Effector memory CD8-positive, alpha-beta T cell (primary cell): ENCODE results near the gene SYCP2L.
"Not testable (repeated sequence)": the region's sequence is repeated elsewhere in the genome, so short reads cannot be mapped to it uniquely, and the experiment has no call there.

Experiments
- ATAC-seq: fragments of 150-1000 bp; cut with Tn5 transposase; replicated peaks from 2 replicates; pipeline ENCODE4 v1.10.0; 2021; ENCODE audit warnings: mild to moderate bottlenecking, moderate library complexity
- DNase-seq, 3 experiments: peaks; one replicate each; pipeline ENCODE4 v3.0.0; 2021
- H3K27ac Mint-ChIP-seq, 2 donors: one replicate each; pipeline ENCODE4 v1.8.0; 2022; ENCODE audit warnings: mild to moderate bottlenecking in 2 of 2, mixed read lengths in 2 of 2, moderate library complexity in 2 of 2
- H3K27me3 Mint-ChIP-seq, 2 donors: one replicate each; pipeline ENCODE4 v1.8.0; 2022; ENCODE audit warnings: mixed read lengths in 2 of 2
- H3K36me3 Mint-ChIP-seq: one replicate; pipeline ENCODE4 v1.8.0; 2022; ENCODE audit warnings: mild to moderate bottlenecking, moderate library complexity, mixed read lengths; ENCODE audit not compliant: insufficient read depth
- H3K4me1 Mint-ChIP-seq, 2 donors: one replicate each; pipeline ENCODE4 v1.8.0; 2022; ENCODE audit warnings: low read depth in 2 of 2, mixed read lengths in 2 of 2
- H3K4me3 Mint-ChIP-seq, 2 donors: one replicate each; pipeline ENCODE4 v1.8.0; 2022; ENCODE audit warnings: mild to moderate bottlenecking in 2 of 2, mixed read lengths in 2 of 2, moderate library complexity in 2 of 2
- H3K9me3 Mint-ChIP-seq, 2 donors: one replicate each; pipeline ENCODE4 v1.8.0; 2022; ENCODE audit warnings: mixed read lengths in 2 of 2

Gene SYCP2L

DNA sequence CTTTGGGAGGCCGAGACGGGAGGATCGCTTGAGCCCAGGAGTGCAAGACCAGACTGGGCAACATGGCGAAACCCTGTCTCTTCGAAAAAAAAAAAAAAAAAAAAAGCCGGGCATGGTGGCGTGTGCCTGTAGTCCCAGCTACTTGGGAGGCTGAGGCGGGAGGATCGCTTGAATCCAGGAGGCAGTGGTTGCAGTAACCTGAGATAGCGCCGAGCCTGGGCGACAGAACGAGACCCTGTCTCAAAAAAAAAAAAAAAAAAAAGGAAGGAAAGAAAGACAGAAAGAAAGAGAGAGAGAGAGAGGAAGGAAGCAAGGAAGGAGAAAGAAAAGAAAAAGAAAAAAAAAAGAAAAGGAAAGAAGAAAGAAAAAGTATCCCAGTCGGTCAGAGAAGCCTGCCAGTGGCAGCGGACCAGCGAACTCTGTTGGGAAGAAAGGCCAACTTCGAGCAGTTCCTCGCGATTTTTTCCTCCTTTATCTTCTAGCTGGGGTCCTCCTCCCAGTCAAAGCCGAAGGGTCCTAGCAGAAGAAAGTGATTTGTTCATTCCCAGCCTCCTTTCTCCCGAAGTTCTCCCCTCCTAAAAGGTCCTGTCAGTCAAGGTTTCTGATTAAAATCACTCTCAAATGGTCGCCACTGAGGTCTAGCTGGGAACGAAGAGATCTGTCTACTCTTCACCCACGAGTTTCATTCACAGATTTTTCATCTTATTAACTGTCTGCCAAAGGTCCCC lies 2.4 kb upstream of the SYCP2L start:
- H3K4me3 Mint-ChIP-seq: no peak overlapping the region
- no peak overlapping the region for H3K27ac Mint-ChIP-seq
- ATAC-seq (no peak), DNase-seq (no peak)
- peaks cover 0 to 8% of the 10 kb centered on the region in 2 donors for H3K4me1 Mint-ChIP-seq
- no peaks in the 10 kb centered on the region for H3K36me3 Mint-ChIP-seq
- H3K9me3 Mint-ChIP-seq: no peaks in the 10 kb centered on the region
- peaks cover 66 to 87% of the 10 kb centered on the region in 2 donors for H3K27me3 Mint-ChIP-seq

DNA sequence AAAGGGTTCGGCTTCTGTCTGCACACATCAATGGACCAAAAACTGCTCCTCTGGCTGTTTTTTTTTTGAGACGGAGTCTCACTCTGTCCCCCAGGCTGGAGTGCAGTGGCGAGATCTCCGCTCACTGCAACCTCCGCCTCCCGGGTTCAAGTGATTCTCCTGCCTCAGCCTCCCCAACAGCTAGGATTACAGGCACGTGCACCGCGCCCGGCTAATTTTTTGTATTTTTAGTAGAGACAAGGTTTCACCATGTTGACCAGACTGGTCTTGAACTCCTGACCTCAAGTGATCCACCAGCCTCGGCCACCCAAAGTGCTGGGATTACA lies 524 bp upstream of the SYCP2L start:
- Mint-ChIP-seq H3K4me3 (peak overlapping the region in 1 of 2 donors; percentile 66), H3K27me3 (peaks cover 61 to 85% of the 10 kb centered on the region in 2 donors)
- H3K27ac Mint-ChIP-seq, DNase-seq, H3K4me1 Mint-ChIP-seq, ATAC-seq, H3K9me3 Mint-ChIP-seq, H3K36me3 Mint-ChIP-seq: not testable (repeated sequence)

DNA sequence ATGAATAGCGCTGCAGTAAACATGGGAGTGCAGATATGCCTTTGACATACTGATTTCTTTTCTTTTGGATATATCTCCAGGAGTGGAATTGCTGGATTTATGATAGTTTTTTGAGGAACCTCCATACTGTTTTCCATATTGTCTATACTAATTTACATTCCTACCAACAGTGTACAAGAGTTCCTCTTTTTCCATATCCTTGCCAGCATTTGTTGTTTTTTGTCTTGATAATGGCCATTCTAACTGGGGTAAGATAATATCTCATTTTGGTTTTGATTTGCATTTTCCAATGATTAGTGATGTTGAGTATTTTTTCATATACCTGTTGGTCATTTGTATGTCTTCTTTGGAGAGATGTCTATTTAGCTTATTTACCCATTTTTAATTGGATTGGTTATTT lies 3.3 kb downstream of the SYCP2L start:
- DNase-seq (no peak), ATAC-seq (no peak)
- no peaks in the 10 kb centered on the region for H3K4me1 Mint-ChIP-seq
- H3K27me3 Mint-ChIP-seq: peaks cover 46 to 82% of the 10 kb centered on the region in 2 donors
- no peaks in the 10 kb centered on the region for H3K36me3 Mint-ChIP-seq
- H3K4me3 Mint-ChIP-seq: no peak overlapping the region
- no peak overlapping the region for H3K27ac Mint-ChIP-seq
- H3K9me3 Mint-ChIP-seq: no peaks in the 10 kb centered on the region

DNA sequence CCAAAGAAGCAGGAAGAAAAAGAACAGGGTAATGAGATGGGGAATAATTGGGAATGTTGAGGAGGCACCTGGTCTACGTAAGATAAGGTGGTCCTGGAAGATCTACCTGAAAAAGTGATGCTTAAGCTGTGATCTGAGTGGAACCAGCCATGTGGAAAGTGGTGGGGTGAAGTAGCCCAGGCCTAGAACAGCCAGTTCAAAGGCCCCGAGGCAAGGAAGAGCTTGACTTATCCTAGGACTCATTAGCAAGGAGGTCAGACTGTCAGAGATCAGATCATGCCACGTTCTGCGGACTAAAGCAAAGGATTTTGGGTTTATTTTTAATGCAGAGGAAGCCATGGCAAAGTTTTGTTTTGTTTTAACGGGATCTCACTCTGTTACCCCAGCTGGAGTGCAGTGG lies 5.1 kb downstream of the SYCP2L start:
- Mint-ChIP-seq H3K27ac (no peak overlapping the region), H3K9me3 (no peaks in the 10 kb centered on the region), H3K27me3 (peaks cover 48 to 78% of the 10 kb centered on the region in 2 donors), H3K4me3 (no peak overlapping the region), H3K36me3 (no peaks in the 10 kb centered on the region), H3K4me1 (no peaks in the 10 kb centered on the region)
- no peak for ATAC-seq
- DNase-seq: no peak

DNA sequence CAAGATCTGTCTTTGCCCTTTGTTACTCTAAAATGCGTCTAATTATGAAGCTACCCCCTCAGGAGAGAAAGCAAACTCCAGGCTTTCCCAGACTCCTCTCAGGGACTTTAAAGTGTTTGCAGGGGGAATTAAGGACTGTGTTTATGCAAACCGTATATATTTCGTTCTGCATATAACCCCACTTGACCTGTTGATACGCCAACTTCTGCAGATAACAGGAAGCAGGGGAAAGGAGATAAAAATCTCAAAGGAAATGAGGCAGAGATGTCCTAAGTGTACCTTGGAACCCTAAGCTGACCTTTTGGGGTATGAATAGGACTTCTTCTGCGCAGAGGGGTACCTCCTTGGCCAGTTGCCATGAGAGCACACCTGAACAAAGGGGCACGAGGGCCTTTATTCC lies 8.1 kb downstream of the SYCP2L start:
- no peak overlapping the region for H3K4me3 Mint-ChIP-seq

DNA sequence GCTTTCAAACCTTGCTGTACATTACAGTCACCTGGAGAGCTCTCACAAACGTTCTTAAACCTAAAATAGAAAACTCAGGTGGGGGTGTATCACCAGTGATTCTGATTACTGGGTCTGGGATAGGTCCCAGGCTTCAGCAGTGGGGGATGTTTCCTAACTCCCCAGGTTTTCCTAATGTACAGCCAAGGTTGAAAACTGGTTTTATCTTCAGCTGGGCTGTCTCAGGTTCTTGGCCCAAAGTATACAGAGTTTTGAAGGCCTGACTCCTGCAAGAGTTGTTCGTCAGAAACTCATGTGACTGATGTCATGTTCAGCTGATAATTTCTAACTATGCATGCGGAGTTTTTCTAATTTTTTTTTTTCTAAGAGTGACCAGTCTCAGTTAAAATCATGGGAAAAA lies 9.8 kb downstream of the SYCP2L start:
- ATAC-seq: no peak
- Mint-ChIP-seq H3K27me3 (peaks cover 20 to 32% of the 10 kb centered on the region in 2 donors), H3K36me3 (no peaks in the 10 kb centered on the region), H3K9me3 (peaks cover 0 to 1% of the 10 kb centered on the region in 2 donors), H3K4me1 (no peaks in the 10 kb centered on the region), H3K4me3 (no peak overlapping the region), H3K27ac (no peak overlapping the region)
- no peak for DNase-seq

More for the DNA sequence above, 8.1 kb downstream of the SYCP2L start:
- ATAC-seq (no peak), DNase-seq (no peak)
- Mint-ChIP-seq H3K4me1 (no peaks in the 10 kb centered on the region), H3K27me3 (peaks cover 23 to 48% of the 10 kb centered on the region in 2 donors), H3K36me3 (no peaks in the 10 kb centered on the region), H3K27ac (no peak overlapping the region), H3K9me3 (no peaks in the 10 kb centered on the region)

DNA sequence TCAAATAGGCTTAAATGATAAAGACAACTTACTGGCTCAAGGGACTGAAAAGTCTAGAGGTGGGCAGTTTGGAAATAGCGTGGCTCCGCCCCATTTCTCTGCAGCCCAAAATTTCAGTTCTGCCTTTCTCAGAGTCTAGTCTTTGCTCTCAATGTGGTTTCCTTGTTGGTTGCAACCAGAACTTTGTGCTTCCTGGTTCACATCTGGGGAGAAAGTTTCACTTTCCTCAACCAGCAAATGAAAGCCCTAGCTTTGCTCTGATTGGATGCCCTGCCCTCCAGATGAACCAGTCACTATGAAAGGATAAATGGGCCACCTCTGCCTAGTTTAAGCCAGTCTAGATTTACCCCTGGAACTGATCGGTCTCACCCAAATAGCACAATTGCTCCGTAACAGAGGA lies 14.9 kb downstream of the SYCP2L start:
- H3K4me1 Mint-ChIP-seq: peaks cover 0 to 4% of the 10 kb centered on the region in 2 donors
- peaks cover 0 to 6% of the 10 kb centered on the region in 2 donors for H3K27me3 Mint-ChIP-seq
- peak overlapping the region in 1 of 2 donors; percentile 49 for H3K27ac Mint-ChIP-seq
- H3K36me3 Mint-ChIP-seq: no peaks in the 10 kb centered on the region
- H3K4me3 Mint-ChIP-seq: peak overlapping the region in 1 of 2 donors; percentile 25
- no peak for DNase-seq
- ATAC-seq: peak; percentile 43
- H3K9me3 Mint-ChIP-seq: peaks cover 0 to 1% of the 10 kb centered on the region in 2 donors

DNA sequence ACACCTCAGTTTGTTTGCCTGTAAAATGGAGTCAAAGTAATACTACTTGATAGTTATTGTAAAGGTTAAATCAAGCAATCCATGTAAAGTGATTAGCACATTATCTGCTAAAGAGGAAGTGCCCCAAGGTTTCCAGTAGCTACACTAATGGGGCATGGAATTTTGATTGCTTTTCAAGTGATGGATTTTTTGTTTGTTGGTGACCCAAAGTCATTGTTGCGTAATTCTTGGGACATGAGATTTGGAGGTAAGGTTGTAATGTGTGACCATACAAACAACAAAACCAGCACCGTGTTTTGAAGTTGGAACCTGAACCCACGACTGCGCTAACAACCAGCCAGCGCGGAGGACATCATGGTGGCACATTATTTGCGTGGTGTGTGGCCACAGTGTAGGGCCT lies 17.2 kb downstream of the SYCP2L start:
- Mint-ChIP-seq H3K27ac (no peak overlapping the region), H3K36me3 (no peaks in the 10 kb centered on the region), H3K4me1 (peaks cover 0 to 4% of the 10 kb centered on the region in 2 donors), H3K9me3 (peaks cover 0 to 1% of the 10 kb centered on the region in 2 donors), H3K4me3 (no peak overlapping the region), H3K27me3 (peaks cover 6 to 12% of the 10 kb centered on the region in 2 donors)
- no peak for ATAC-seq
- no peak for DNase-seq

DNA sequence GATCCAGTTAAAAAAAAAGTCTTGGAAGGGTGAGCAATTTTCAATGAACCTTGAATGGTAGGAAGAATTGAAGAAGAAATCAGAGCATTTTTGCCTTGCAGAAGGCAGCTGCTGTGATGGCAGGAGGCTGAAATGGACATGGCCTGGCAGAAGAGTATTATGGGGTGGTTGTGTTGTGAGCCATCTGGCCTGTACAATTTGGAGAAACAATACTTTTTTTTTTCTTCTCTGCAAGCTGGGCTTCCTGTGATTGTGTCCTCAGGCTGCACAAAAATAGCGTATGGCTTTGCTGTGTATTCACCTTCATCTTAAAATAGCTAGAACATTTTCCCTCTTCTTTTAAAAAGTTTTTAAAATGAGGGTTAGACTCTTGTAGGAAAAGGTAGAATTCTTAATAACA lies 21.4 kb downstream of the SYCP2L start:
- no peak for DNase-seq
- Mint-ChIP-seq H3K4me3 (no peak overlapping the region), H3K4me1 (no peaks in the 10 kb centered on the region), H3K27ac (no peak overlapping the region), H3K27me3 (peaks cover 14 to 38% of the 10 kb centered on the region in 2 donors), H3K36me3 (no peaks in the 10 kb centered on the region), H3K9me3 (no peaks in the 10 kb centered on the region)
- no peak for ATAC-seq

DNA sequence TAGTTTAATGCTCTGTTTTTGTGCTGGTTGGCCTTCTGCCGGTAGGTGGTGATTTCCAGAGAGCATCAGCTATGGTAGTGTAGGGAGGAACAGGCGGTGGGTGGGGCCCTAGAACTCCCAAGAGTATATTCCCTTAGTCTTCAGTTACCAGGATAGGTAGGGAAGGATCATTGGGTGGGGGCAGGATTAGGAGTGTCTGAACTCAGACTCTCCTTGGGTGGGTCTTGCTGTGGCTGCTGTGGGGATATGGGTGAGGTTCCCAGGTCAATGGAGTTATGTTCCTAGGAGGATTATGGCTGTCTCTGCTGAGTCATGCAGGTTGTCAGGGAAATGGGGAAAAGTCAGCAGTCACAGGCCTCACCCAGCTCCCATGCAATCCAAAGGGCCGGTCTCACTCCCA lies 32.7 kb downstream of the SYCP2L start:
- not testable (repeated sequence) for H3K4me3 Mint-ChIP-seq, H3K27ac Mint-ChIP-seq, ATAC-seq, H3K36me3 Mint-ChIP-seq, DNase-seq, H3K9me3 Mint-ChIP-seq, H3K4me1 Mint-ChIP-seq
- peaks cover 38 to 63% of the 10 kb centered on the region in 2 donors for H3K27me3 Mint-ChIP-seq

DNA sequence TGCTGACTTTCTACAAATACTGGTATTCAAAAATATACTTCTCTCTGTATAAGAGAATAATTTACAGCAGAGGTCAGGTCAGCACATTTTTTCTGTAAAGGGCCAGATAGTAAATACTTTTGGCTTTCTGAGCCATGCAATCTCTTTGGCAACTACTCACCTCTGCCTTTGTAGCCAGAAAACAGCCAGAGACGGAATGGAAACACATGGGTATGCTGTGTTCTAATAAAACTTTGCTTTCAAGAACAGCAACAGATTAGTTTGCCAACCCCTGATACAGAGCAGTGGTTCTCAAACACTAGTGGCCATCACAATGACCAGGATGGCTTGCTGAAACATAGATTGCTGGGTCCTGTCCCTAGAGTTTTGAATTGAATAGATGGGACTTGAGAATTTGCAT lies 46.3 kb downstream of the SYCP2L start:
- Mint-ChIP-seq H3K4me3 (no peak overlapping the region), H3K27me3 (peaks cover 34 to 39% of the 10 kb centered on the region in 2 donors), H3K36me3 (no peaks in the 10 kb centered on the region), H3K9me3 (no peaks in the 10 kb centered on the region), H3K27ac (no peak overlapping the region), H3K4me1 (no peaks in the 10 kb centered on the region)
- ATAC-seq (no peak), DNase-seq (no peak)

DNA sequence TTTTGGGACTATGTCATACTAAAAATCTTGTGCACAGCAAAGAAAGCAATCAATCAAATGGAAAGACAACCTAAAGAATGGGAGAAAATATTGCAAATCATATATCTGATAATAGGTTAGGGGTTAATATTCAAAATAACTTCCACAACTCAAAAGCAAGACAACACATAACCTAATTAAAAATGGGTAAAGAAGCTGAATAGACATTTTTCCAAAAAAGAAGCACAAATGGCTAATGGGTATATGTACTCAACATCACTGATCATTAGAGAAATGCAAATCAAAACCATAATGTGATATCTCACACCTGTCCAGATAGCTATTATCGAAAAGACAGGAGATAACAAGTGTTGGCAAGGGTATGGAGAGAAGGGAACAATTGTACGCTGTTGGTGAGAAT lies 53.0 kb downstream of the SYCP2L start:
- H3K27ac Mint-ChIP-seq: no peak overlapping the region
- ATAC-seq (no peak), DNase-seq (no peak)
- no peaks in the 10 kb centered on the region for H3K4me1 Mint-ChIP-seq
- H3K4me3 Mint-ChIP-seq: no peak overlapping the region
- no peaks in the 10 kb centered on the region for H3K36me3 Mint-ChIP-seq
- H3K27me3 Mint-ChIP-seq: peaks cover 15 to 23% of the 10 kb centered on the region in 2 donors
- no peaks in the 10 kb centered on the region for H3K9me3 Mint-ChIP-seq

DNA sequence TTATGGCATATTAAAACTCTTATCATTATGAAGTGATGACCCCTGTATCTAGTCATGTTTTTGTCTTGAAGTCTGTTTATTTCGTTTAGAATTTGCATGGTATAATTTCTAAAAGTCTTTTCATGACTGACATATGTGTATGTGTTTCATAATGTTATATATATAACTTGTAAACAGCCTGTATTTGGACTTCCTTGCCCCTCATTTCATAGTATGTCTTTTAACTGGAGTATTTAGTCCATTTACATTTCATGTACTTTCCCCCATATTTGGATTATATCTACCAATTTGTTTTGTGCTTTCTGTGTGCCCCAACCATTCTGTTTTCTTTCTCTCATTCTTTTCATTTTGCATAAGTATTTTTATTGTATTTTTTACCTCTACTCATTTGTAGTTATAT lies 59.0 kb downstream of the SYCP2L start:
- Mint-ChIP-seq H3K27ac (no peak overlapping the region), H3K4me3 (no peak overlapping the region), H3K36me3 (no peaks in the 10 kb centered on the region), H3K9me3 (no peaks in the 10 kb centered on the region), H3K4me1 (no peaks in the 10 kb centered on the region), H3K27me3 (peaks cover 12% of the 10 kb centered on the region in 2 donors)
- ATAC-seq (no peak), DNase-seq (no peak)

DNA sequence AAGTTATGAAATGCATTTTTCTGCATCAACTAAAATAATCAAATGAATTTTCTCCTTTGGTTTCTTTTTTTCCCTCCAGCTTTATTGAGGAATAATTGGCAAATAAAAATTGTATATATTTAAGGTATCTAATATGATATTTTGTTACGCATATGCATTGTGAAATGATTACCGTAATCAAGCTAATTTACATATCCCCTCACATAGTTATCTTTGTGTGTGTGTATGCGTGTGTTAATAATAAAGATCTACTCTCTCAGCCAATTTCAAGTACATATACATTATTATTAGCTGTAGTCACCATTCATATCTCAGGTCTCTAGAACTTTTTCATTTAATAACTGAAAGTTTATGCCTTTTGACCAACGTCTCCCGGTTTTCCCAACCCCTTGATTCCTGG lies 61.1 kb downstream of the SYCP2L start:
- Mint-ChIP-seq H3K4me1 (no peaks in the 10 kb centered on the region), H3K36me3 (no peaks in the 10 kb centered on the region), H3K27me3 (peaks cover 12 to 18% of the 10 kb centered on the region in 2 donors), H3K27ac (no peak overlapping the region), H3K9me3 (no peaks in the 10 kb centered on the region), H3K4me3 (no peak overlapping the region)
- ATAC-seq (no peak), DNase-seq (no peak)
